ENCODE data around the gene NUP88.

NUP88 gene

GRCh38 chr17:5354310-5354709, 65.2 kb downstream of the NUP88 start:
- DNase-seq: no peak

GRCh38 chr17:5352681-5353289, 66.7 kb downstream of the NUP88 start:
- DNase-seq: no peak

GRCh38 chr17:5344914-5345313, 74.5 kb downstream of the NUP88 start:
- no peak for DNase-seq
